ENCODE data around the gene TMEM185A.
"Not testable (repeated sequence)": the region's sequence is repeated elsewhere in the genome, so short reads cannot be mapped to it uniquely, and the experiment has no call there.

The TMEM185A gene

GRCh38 chrX:149619662-149620061 lies 11.9 kb downstream of the TMEM185A start:
- not testable (repeated sequence) for DNase-seq

DNA sequence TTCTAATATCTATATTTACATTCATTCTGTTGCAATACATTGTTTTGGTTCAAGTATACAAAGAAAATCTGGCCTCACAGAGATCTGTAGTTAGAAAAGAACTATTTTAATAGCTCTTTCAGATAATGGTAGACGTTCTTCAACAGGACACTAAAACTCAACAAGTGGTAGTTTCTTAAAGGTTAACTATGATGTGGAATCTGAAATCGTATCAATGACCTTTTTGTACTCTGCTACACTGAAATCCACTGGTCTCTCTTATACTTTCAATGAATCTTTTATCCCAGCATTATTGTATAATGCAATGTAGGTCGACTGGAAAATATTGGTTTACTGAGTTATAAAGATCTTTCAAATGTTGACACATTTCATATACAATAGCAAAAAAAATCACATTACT lies 12.7 kb downstream of the TMEM185A start:
- no peak for DNase-seq

- DNase-seq: no peak
Observed at GRCh38 chrX:149611623-149612175, 19.9 kb downstream of the TMEM185A start.

DNA sequence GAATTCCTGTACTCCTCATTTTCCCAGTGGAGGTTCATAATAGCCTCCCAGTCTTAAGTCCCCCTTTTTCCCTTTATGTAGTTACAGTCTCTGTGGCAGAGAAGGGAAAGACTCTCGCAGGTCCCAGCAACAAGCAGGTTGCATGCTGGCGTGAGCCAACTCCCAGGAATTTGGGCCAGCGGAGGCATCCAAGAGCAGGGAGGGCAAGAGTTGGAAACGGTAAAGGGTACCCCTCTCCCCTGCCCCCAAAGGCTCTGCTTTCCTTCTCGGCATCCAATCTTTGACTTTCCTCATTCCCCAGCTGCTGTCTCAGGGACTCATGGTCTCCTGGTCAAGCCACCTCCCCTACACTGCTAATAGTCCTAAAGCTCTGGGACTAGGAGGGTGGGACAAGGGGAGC lies 21.1 kb downstream of the TMEM185A start:
- no peak for DNase-seq

DNA sequence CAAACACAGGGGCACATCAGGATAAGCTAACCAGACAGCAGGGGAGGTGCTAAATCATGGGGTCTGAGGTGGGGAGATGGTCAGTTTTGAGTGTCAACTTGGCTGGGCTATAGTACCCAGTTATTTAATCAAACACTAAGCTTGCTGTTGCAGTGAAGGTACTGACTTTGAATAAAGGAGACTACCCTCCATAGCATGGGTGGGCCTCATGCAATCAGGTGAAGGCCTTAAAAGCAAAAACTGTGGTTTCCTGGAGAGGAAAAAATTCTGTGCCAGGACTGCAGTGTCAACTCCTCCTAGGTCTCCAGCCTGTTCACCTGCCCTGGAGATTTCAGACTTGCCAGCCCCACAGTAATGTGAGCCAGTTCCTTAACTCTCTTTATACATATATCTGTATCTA lies 23.9 kb downstream of the TMEM185A start:
- DNase-seq: no peak

GRCh38 chrX:149605248-149605885 lies 26.2 kb downstream of the TMEM185A start:
- not testable (repeated sequence) for DNase-seq

DNA sequence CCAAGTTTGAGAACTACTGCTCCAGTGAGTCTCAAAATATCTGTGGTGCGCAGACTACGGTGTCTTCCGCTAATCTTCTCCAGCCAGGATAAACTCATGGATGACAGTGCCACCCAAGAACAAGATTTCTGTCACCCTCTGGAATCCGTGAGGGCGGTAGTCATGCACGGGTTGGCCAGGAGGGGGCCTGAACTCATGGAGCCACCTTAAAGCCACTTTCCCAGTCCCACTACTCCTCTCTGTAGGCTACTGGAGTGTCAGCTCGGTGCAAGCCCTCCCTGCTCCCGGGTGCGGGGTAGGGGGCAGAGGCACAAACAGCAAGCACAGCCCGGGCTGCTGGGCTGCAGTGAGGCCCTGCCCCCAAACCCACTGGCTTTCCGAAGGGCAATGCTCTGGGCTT lies 33.0 kb downstream of the TMEM185A start:
- DNase-seq: not testable (repeated sequence)

- DNase-seq: not testable (repeated sequence)
Observed at GRCh38 chrX:149595943-149596342, 35.6 kb downstream of the TMEM185A start.

- not testable (repeated sequence) for DNase-seq
Observed at GRCh38 chrX:149595214-149595613, 36.4 kb downstream of the TMEM185A start, which contains the start of gene HSFX2. HSFX2 (minus strand) TSS chrX:149595314; CDS start chrX:149594700, 614 bp downstream.

- not testable (repeated sequence) for DNase-seq
Observed at GRCh38 chrX:149590993-149591392, 40.6 kb downstream of the TMEM185A start.

GRCh38 chrX:149587359-149587758 lies 44.2 kb downstream of the TMEM185A start, which contains the start of gene MAGEA9B:
MAGEA9B (minus strand) TSS chrX:149587459; CDS start chrX:149583179, 4,280 bp downstream.
- not testable (repeated sequence) for DNase-seq

- DNase-seq: not testable (repeated sequence)
Observed at GRCh38 chrX:149585631-149586030, 46.0 kb downstream of the TMEM185A start.

DNA sequence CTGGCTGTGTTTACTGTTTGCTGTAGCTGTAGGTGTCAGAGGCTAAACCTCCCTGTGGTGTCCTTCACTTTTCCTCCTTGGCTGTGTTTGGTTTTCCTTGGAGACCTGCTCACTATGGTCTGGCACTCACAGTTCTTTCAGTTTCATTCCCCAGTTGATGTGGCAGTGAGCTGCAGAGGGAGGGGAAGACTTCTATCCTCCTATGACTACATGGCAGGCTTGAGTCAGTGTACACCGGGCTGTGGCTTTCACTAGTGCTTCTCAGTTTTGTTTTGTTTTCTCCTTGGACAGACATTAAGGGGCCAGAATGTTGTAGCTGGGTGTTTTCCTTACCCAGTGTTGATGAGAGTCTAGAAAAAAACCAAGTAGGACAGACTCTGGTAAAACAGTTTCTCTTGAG lies 58.1 kb downstream of the TMEM185A start:
- not testable (repeated sequence) for DNase-seq

DNA sequence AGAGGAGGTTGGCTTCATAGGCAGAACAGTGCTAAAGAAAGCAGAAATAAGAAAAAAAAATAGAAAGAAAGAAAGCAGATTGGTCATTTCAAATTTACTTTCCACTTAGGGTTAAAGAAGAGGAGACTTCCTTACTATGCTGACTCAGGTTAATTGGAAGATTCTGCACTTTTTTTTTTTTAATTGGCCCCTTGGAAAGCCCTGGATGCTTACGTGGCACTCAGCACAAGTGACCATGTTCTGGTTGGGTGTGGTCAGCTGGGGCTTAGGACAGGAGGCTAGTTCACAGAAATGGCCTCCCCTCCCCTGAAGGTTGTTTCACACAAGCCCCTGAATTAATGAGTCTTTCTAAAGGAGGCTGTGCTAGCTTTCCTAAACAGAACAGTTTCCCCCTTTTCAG lies 58.8 kb downstream of the TMEM185A start:
- no peak for DNase-seq

- DNase-seq: no peak
Observed at GRCh38 chrX:149571770-149572169, 59.8 kb downstream of the TMEM185A start.

DNA sequence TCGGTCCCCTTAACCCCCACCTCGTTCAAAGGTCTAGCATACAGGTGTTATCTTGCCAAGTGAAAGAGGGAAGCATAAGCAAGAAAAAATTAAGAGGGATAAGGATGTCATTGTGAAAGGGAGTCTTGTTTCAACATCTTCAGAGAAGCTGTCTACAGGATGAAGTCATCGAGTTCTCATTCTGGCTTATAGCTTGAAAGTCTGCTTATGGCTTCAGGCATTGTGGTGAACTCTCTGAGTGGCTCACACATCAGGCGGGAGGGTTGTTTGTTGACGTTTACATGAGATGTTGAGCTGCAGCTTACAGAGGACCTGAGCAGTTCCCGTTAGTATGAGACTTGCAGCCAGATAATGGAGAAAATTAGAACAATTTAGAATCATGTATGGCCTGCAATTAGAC lies 60.9 kb downstream of the TMEM185A start:
- no peak for DNase-seq

DNA sequence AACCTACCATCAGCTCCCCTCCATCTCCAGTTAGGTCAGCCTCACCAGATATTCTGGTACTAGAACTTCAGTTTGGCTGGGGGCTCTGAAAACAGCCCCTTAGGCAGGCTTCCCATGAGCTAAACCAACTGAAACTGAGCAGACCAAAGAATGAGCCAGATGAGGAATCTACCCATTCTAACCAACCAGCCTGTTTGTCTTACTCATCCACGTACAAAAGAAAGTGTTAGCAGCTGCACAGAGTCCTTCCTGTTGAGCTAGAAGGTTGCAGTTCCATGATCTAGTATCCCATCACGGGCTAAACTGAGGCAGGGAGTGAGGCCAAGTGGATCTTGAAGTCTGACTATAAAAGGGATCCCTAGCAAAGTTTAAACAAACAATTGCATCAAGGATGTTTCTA lies 61.8 kb downstream of the TMEM185A start:
- DNase-seq: no peak

GRCh38 chrX:149568701-149569296 lies 62.8 kb downstream of the TMEM185A start:
- no peak for DNase-seq

DNA sequence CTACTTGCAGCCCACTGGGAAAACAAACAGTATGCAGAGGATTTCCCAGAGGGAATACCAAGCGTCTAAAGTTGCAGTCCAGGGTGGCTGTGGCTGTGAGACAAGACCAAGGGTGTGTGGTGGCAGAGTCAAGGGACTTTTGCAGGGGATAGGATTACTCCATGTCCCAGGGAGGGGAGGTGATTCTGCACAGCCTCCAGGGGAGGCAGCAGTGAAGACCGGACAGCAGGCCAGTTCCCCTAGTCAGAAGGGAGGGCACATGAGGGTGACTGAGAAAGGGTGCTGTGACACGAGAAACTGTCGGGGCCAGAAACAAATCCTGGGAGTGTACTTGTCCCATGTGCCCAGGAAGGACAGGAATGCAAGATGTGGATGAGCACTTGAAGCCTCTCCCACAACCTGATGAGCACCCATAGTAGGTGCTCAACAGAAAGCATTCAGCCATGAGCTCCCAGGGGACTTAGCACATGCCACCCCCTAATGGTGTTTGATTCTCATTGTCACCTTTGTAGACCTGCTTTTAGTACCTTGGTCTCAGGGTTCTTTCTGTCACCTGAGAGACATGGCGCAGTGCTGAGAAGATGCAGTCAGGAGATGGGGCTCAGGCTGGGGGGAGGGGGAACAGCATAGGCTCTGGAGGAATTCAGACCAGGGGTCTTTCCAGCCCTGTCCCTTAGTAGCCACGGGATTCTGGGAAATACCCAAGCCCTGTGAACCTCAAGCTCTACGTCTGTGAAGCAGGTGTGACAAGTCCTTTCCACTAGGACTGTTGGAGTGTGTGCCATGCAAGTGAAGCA lies 63.8 kb downstream of the TMEM185A start:
- no peak for DNase-seq

DNA sequence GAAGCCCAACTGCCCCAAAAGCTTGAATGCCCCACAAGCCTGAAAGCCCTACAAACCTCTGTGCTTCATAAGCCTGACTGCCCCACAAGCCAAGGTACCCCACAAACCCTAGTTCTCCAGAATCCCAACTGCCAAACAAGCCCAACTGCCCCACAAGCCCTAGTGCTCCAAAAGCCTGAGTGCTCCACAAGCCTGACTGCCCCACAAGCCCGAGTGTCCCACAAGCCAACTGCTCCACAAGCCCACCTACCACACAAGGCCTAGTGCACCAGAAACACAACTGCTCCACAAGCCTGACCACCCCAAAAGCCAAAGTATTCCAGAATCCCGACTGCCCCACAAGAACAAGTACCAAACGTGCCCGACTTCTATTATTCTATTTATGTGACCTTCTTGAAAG lies 68.2 kb downstream of the TMEM185A start:
- DNase-seq: no peak

DNA sequence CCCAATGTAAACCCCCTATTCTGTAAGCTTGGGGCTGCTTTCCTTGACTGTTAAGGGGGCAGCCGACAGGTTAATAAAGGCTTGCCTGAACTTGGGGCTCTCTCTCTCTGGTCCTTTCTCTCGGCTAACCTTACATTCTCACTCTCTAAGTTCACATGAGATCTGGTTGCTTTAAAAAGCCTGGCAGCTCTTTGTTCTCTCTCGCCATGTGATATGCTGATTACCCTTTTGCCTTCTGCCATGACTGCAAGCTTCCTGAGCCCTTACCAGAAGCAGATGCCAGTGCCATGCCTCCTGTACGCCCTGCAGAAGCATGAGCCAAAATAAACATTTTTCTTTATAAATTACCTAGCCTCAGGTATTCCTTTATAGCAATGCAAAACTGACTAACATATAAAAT lies 76.3 kb downstream of the TMEM185A start:
- not testable (repeated sequence) for DNase-seq

DNA sequence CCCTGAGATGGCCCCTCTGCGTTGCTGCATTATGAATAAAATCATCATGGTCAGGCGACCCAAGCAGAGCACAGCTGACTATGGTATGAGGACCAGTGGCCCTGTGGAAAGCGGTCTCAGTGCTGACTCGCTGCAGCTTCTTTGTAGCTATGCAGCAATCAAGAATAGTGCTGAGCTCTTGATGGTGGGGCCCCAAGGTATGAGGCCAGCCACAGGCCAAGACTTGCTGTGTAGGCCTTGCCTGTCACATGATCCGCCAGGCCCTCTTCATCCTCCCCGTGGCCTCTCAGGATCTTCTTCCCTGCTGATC lies 79.7 kb downstream of the TMEM185A start:
- DNase-seq: not testable (repeated sequence)

GRCh38 chrX:149551245-149551938 lies 80.2 kb downstream of the TMEM185A start:
- DNase-seq: not testable (repeated sequence)
